HG02610 (cell line): ENCODE results near the gene CRTAC1.
A peak's percentile ranks its signal among the peaks of the same experiment; 100 is the strongest.

ENCODE experiments used
- ATAC-seq: cut with Tn5 transposase; IDR thresholded peaks from one replicate; pipeline ENCODE4 v1.9.1; 2021; ENCODE audit warnings: mild to moderate bottlenecking, moderate library complexity; ENCODE audit not compliant: unreplicated experiment

Gene CRTAC1

DNA sequence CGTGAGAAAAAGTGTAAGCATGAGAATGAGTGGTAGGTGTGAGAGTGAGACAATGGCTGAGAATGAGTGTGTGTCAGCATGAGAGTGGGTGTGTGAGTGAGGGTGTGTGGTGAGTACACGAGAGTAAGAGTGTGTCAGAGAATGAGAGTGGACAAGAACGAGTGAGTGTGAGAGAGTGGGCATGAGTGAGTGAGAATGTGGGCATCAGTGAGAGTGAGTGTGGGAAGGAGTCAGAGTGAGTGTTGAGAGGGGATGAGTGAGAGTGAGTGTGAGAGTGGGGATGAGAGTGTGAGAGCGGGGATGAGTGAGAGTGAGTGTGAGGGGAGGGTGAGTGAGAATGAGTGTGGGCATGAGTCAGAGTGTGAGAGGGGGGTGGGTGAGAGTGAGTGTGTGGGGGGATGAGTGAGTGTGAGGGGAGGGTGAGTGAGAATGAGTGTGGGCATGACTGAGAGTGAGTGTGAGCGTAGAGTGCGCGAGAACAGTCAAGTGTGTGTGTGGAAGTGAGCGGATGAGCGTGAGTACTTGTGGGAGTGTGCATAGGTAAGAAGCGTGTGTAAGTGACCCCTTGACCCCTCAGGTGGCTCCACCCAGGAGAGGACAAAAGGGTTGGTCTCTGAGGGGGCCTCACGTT is 105.0 kb downstream of the CRTAC1 start:
- no peak for ATAC-seq

DNA sequence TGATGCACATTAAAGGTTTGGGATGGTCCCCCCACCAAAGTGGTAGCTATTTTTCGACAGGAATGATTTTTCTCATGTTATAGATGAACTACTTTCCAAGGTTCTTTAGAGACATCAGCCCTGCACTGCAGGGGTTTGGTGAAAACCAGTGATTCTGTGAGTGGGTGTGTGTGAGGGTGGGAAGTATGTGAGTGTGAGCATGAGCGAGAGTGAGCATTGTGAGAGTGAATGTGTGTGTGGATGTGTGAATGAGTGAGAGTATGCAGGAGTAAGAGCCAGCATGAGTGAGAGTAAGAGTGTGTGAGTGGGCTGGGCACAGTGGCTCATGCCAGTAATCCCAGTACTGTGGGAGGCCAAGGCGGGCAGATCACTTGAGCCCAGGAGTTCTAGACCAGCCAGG is 105.7 kb downstream of the CRTAC1 start:
- ATAC-seq: no peak

DNA sequence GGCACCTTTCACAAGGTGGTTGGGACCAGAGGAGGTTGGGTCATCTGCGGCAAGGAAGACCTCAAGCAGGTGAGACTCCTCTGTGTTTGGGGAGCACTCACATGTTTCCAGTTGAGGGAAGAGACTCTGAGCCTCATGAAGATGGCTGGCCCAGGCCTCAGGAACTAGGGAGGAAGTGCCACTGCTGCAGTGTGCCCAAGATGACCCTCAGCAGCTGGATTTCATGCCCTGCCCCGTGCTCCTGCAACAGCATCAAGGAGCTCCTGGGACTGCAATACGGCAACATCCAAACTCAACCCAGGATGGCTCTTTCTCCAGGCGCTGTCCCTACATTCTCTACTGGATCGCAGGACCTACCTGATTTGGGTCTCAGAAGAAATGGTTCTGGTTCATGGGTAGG is 106.9 kb downstream of the CRTAC1 start:
- no peak for ATAC-seq

DNA sequence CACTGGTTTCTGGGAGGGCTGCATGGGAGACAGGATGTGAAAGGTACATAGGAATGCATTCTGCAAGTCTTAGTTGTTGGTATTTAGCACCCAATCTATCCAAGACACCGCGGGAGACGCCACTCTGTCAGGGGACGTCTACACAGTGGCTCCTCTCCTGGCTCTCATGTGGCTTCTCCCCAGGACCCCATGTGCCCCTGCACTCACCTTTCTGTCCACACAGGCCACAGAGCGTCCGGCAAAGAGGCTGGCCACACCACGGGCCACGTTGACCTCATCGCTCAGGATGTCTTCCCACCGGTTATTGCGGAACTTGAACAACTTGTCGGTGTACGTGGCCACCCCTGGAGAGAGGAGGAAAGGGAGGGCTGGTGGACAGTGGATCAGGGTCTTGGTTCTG is 107.4 kb downstream of the CRTAC1 start:
- ATAC-seq: no peak

GRCh38 chr10:97922022-97922758 is 108.2 kb downstream of the CRTAC1 start:
- no peak for ATAC-seq

DNA sequence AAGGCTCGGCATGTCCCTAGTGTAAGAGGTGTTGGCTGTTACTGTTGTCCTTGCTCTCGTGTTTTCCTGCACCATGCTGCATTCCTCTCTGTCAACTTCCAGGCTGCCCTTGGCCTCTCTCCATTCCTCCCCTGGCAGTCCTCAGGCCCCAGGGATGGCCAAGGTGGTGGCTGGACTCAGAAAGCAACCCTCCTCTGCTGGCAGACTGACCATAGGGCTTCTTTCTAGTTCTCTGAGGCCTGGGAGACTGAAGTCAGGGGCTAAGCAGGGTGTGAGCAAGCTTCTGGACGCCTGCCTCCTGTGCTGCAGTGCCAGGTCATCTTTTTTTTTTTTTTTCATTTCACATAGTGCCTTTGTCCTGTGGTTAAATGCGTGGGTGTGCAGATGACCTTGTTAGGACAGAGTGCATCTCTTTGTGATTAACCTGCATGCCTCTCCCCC is 108.8 kb downstream of the CRTAC1 start:
- ATAC-seq: no peak

GRCh38 chr10:97920865-97921264 is 109.6 kb downstream of the CRTAC1 start:
- ATAC-seq: no peak

GRCh38 chr10:97919012-97919411 is 111.4 kb downstream of the CRTAC1 start:
- no peak for ATAC-seq

DNA sequence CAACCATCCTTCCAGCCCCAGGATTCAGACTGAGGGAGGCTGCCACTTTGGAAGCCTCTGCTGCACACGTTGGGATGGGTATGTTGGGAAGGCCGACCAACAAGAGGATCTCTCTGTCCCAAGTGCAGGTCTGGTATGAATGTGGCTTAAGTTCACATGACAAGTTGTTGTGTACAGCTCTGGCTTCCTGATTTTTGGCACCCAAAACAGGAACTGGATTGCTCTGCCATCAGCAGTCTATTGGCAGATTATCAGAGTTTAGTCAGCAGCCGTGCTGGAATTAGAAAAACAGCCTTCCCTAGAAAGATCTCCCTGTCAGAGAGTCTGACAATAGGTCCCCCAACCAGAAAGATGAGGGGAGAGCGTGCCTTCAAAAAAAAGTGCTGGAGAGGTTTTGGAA is 113.8 kb downstream of the CRTAC1 start:
- no peak for ATAC-seq

- no peak for ATAC-seq
Measured at GRCh38 chr10:97915346-97916131, 114.9 kb downstream of the CRTAC1 start.

DNA sequence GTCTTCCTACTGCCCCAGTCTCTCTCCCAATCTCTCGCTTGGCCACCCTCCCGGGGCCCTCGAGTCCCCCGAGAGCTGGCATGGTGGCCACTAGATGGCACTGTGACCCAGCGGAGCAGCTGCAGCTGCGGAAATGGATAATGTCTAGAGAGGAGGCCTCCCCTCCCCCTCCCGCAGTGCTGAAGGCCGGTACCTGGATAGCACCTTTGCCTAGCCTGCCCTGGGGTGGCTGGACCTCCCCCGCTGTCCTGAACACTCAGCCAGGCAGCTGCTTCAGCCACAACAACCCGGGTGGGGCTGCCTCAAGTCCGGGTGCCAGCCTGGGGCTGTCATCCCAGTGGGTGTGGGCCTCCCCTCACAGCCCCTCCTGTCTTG is 115.6 kb downstream of the CRTAC1 start:
- ATAC-seq: peak; percentile 73

DNA sequence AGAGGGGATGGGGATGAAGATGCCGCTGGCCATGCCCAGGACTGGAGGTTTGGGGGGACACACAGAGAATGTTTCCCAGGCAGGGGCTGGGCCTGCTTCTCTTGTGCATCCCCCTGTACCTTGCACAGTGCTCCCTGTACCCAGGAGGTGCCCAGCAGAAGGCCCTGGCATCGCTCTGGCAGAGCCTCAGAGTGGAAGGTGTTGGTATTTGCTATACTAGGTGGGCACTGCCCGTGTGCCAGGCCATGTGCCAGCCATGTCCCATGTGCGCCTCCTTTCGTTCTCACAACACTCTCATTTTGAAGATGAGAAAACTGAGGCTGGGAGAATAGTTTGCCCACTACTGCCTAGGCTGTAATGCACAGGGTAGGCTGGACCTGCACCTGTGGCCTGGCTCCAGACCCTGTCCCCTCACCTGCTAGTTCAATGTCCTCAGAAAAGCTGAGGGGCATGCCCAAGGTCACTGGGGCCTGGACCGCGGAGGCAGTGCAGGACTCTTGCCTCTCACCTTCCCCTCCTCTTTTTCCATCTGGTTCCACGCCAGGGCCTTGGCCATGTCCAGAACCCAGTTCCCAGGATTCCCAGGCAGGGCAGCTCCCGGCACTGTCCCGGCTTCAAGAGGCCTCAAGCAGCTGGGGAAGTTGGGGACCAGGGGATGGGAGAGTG is 116.1 kb downstream of the CRTAC1 start:
- ATAC-seq: no peak

GRCh38 chr10:97913614-97914013 is 116.8 kb downstream of the CRTAC1 start:
- no peak for ATAC-seq

DNA sequence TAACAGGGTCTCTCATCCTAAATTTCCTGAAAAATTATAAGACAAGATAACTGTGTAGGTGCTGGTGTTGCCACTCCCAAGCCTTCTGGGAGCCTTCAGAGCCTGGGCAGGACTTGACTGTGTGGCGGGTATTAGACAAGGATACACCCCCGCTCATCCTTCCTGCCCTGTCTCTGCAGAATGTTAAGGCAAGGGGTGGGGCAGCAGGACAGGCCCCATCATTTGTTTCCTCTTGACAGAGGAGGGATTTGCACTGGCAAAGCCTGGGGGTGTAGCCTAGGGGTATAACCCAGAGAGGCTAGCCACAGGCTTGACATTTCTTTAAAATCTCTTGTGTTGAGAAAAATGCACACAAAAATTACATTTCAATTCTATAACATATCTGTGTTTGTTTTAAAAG is 117.2 kb downstream of the CRTAC1 start:
- ATAC-seq: no peak

GRCh38 chr10:97911217-97911616 is 119.2 kb downstream of the CRTAC1 start:
- no peak for ATAC-seq

GRCh38 chr10:97910661-97911060 is 119.8 kb downstream of the CRTAC1 start:
- ATAC-seq: no peak

GRCh38 chr10:97907830-97908229 is 122.6 kb downstream of the CRTAC1 start:
- ATAC-seq: no peak

GRCh38 chr10:97907211-97907610 is 123.2 kb downstream of the CRTAC1 start:
- no peak for ATAC-seq

- no peak for ATAC-seq
Measured at GRCh38 chr10:97905276-97905675, 125.1 kb downstream of the CRTAC1 start.

- no peak for ATAC-seq
Measured at GRCh38 chr10:97904576-97904975, 125.8 kb downstream of the CRTAC1 start.

GRCh38 chr10:97904018-97904381 is 126.4 kb downstream of the CRTAC1 start:
- ATAC-seq: no peak
